ENCODE data around the gene EIF2S3.

DNA sequence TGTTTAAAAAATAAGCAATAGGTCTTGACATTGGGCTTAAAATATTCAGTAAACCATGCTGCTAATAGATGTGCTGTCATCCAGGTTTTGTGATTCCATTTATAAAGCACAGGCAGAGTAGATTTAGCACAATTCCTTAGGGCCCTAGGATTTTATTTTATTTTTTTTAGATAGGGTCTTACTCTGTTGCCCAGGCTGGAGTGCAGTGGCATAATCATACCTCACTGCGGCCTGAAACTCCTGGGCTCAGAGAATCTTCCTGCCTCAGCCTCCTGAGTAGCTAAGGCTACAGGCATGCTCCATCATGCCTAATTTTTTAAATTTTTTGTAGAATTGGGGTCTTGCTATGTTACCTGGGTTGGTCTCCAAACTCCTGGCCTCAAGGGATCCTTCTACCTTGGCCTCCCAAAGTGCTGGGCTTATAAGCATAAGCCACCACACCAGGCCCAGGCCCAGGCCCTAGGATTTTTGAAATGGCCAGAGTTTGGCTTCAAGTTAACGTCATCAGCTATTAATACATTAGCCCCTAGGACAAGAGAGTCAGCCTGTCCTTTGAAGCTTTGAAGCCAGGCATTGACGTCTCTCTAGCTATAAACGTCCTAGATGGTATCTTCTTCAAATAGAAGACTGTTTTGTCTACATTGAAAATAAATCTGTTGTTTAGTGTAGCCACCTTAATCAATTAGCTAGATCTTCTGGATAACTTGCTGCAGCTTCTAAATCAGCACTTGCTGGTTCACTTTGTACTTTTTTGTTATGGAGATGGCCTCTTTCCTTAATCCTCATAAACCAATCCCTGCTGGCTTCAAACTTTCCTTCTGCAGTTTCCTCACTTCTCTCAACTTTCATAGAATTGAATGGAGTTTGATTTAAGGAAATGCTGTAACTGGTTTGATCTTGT lies 35.8 kb downstream of the EIF2S3 start:
- TF ChIP-seq CTCF (IDR thresholded peaks at IDR 0.05) (no peak), POLR2AphosphoS5 (IDR thresholded peaks at IDR 0.05) (no peak), EP300 (IDR thresholded peaks at IDR 0.05; ENCODE audit: low read depth) (no peak)
